Measurements from ENCODE around the gene RHBDF2. TPM values are rescaled to one million over a fixed set of nuclear protein-coding genes. Genes with fewer than 3 reads are reported as not detected.

RHBDF2 gene
- total RNA-seq, 1 donor from 2014 or later: 47.8 TPM

DNA sequence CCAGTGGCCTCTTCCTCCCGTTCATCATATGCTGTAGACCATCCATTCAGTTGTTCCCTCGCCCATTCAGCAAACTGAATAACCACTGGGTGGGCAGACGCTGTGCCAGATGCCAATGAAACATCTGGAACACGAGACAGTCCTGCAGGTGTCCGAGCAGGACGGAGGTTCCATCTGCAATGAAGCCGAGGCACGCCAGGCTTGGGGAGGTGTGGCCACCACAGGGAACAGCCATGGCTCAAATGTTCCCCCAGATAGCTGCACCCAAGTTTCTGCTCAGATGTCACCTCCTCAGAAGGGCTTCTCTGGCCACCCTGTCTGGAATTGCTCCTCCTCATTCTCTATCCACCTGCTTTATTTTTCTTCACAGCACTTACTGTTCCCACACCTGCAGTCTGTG is 78.8 kb downstream of the RHBDF2 start:
- H3K9me3 ChIP-seq: no peaks in the 10 kb centered on the region
- peaks cover 17% of the 10 kb centered on the region for H3K4me1 ChIP-seq
- DNase-seq (no peak), ATAC-seq (no peak)
- TF ChIP-seq, protein P1, sequence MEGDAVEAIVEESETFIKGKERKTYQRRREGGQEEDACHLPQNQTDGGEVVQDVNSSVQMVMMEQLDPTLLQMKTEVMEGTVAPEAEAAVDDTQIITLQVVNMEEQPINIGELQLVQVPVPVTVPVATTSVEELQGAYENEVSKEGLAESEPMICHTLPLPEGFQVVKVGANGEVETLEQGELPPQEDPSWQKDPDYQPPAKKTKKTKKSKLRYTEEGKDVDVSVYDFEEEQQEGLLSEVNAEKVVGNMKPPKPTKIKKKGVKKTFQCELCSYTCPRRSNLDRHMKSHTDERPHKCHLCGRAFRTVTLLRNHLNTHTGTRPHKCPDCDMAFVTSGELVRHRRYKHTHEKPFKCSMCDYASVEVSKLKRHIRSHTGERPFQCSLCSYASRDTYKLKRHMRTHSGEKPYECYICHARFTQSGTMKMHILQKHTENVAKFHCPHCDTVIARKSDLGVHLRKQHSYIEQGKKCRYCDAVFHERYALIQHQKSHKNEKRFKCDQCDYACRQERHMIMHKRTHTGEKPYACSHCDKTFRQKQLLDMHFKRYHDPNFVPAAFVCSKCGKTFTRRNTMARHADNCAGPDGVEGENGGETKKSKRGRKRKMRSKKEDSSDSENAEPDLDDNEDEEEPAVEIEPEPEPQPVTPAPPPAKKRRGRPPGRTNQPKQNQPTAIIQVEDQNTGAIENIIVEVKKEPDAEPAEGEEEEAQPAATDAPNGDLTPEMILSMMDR (IDR thresholded peaks at IDR 0.05): no peak
- intact Hi-C loops (cut with DNase I): no loop called here
- H3K27ac ChIP-seq: no peak overlapping the region
- no peak overlapping the region for H3K4me3 ChIP-seq
- no peaks in the 10 kb centered on the region for H3K36me3 ChIP-seq
- no peaks in the 10 kb centered on the region for H3K27me3 ChIP-seq (ENCODE audit: low read depth)

DNA sequence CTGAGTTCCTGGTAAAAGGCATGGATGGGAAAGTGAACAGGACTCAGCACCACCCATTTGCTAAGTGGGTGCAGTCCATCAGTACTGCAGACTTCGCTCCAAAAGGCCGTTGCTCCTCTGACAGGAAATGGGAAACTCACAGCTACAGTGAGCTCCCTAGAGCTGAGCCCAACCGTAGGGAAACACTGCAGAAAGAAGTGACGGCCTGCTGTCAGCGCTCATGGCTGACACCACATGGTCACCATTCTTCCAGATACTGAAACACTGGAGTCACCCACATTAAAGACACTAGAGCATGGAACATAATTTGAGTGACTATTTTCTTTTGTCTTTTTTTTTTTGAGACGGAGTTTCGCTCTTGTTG is 80.2 kb downstream of the RHBDF2 start:
- intact Hi-C loops (cut with DNase I): no loop called here
- no peak for DNase-seq
- Histone ChIP-seq H3K36me3 (no peaks in the 10 kb centered on the region), H3K4me3 (no peak overlapping the region), H3K9me3 (no peaks in the 10 kb centered on the region), H3K27ac (no peak overlapping the region), H3K27me3 (ENCODE audit: low read depth) (no peaks in the 10 kb centered on the region), H3K4me1 (peaks cover 10% of the 10 kb centered on the region)
- TF ChIP-seq, protein P1 (IDR thresholded peaks at IDR 0.05): no peak
- ATAC-seq: no peak

Other genes with a start within 250 kb of the RHBDF2 start
- gene UBALD2, start 236.1 kb downstream of the RHBDF2 start, total RNA-seq: 62.7 TPM
- 4.5 TPM for gene QRICH2, start 193.1 kb downstream of the RHBDF2 start, total RNA-seq
- 70.4 TPM for gene PRPSAP1, start 147.5 kb downstream of the RHBDF2 start, total RNA-seq
- gene SPHK1, start 116.8 kb downstream of the RHBDF2 start, total RNA-seq: 8.2 TPM
- gene UBE2O, start 48.3 kb downstream of the RHBDF2 start, total RNA-seq: 18.2 TPM
- gene AANAT, start 33.8 kb downstream of the RHBDF2 start, total RNA-seq: not detected
- gene CYGB, start 36.3 kb upstream of the RHBDF2 start, total RNA-seq: 30.2 TPM
- gene PRCD, start 38.6 kb upstream of the RHBDF2 start, total RNA-seq: 8.2 TPM
- gene ST6GALNAC2, start 84.4 kb upstream of the RHBDF2 start, total RNA-seq: 29.0 TPM
- gene ST6GALNAC1, start 142.3 kb upstream of the RHBDF2 start, total RNA-seq: 16.6 TPM
- 105 TPM for gene MXRA7, start 209.5 kb upstream of the RHBDF2 start, total RNA-seq
- 29.6 TPM for gene JMJD6, start 225.2 kb upstream of the RHBDF2 start, total RNA-seq
- gene METTL23, start 225.4 kb upstream of the RHBDF2 start, total RNA-seq: 31.6 TPM
- 122 TPM for gene SRSF2, start 235.9 kb upstream of the RHBDF2 start, total RNA-seq
- gene MFSD11, start 236.7 kb upstream of the RHBDF2 start, total RNA-seq: 32.2 TPM

Measured in lower lobe of right lung (tissue), 2 donors.